GM19372 (cell line): ENCODE measurements around the gene USP4.

ENCODE experiments used
- ATAC-seq: cut with Tn5 transposase; IDR thresholded peaks from one replicate; pipeline ENCODE4 v1.9.1; 2021; ENCODE audit warnings: mild to moderate bottlenecking, low read depth, moderate library complexity; ENCODE audit not compliant: unreplicated experiment

USP4 gene

DNA sequence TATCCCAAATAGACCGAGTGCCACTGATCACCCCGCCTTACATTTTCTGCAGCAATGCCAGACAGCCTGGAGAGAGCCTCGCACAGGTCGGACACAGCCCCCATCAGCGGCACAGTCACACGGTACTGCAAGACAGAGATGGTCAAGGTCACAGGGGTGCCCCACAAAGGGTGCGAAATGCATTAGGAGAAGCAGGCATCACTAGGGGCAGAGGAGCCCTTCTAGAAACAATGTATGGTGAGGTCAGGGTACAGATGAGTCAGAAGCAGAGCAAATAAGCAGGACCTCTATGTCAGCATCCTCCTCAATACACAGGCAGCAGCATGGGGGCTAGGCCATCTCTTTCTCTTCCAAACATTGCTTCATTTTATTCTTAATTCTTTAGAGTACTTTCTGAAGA is 41.3 kb downstream of the USP4 start:
- no peak for ATAC-seq

GRCh38 chr3:49296781-49297411 is 43.0 kb downstream of the USP4 start:
- no peak for ATAC-seq

DNA sequence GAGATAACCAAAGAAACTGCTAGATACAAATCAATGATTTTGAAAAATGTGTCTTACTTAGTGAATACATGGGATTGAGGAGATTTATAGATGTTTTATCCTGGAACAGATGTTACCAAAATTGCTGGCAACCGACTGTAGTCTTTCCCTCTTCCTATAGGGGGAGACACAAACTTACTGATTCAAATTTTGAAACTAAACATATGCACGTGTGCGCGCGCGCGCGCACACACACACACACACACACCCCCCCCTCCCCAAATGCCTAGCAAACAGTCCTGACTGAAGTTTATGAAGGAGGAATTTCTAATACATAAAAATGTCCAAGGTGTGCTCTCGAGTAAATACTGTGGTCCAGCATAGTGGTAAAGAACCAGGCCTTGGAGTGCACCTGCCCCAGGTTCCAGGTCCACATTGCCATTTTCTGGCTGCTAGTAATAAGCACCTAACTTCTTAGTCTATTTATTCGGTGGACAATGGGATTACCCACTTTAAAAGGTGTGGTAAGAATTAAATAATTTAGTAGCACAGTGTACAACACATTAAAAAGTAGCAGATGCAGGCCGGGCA is 44.3 kb downstream of the USP4 start:
- ATAC-seq: no peak

- no peak for ATAC-seq
These were observed 45.5 kb downstream of the USP4 start for GRCh38 chr3:49294343-49294742.

DNA sequence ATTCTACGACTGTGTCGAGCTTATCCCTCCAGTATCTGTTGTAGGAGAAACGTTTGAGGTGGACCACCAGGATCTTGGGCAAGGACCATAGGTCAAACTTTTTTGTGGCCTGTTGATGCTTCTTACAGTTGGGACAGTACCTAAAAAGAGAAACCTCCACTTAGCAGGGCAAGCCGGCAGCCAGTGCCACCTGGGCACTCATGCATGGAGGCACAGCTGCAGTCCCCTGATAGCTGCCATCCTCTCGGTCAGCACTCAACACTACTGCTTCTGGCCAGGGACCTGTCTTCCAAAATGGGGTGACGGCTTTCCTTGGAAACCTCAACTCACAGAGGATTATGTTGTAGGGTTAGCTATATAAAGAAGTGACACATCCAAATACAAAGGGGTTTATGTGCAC is 55.9 kb downstream of the USP4 start:
- ATAC-seq: no peak

- no peak for ATAC-seq
These were observed 60.5 kb downstream of the USP4 start for GRCh38 chr3:49279376-49279775.

DNA sequence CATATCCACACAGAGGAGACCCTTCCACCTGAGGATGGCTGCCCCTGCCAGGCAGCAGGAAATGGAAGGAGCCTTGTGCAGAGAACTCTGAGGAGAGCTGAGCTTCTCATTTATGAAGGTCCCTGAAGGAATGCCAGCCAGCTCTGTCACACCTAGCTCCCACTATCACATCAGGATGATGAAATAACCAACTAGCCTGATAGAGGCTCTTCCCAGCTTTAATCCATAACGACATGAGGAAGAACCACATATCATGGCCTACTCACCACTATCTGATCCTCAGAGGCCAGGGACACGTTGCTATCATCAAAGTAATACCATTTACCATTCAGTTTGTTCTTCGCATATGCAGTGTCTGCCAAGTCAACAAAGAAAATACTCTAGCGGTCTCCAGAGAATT is 61.3 kb downstream of the USP4 start:
- ATAC-seq: no peak

DNA sequence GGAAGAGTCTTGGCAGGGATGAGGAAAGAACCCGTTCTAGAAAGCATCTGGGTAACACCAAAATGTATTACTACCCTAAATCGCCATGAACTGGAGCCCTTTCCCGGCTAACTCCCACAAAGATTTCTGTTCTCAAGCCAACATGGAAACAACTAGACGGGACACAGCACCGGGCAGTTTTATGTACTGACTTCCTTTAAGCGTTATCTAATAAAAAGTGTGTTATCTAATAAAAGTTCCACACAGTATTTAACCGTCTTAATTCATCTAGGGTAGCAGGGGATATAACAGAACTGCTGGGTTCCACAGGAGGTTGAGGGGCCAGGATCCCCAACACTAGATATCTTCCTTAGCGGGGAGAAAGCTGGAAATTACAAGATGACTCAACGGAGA is 62.5 kb downstream of the USP4 start:
- ATAC-seq: no peak

DNA sequence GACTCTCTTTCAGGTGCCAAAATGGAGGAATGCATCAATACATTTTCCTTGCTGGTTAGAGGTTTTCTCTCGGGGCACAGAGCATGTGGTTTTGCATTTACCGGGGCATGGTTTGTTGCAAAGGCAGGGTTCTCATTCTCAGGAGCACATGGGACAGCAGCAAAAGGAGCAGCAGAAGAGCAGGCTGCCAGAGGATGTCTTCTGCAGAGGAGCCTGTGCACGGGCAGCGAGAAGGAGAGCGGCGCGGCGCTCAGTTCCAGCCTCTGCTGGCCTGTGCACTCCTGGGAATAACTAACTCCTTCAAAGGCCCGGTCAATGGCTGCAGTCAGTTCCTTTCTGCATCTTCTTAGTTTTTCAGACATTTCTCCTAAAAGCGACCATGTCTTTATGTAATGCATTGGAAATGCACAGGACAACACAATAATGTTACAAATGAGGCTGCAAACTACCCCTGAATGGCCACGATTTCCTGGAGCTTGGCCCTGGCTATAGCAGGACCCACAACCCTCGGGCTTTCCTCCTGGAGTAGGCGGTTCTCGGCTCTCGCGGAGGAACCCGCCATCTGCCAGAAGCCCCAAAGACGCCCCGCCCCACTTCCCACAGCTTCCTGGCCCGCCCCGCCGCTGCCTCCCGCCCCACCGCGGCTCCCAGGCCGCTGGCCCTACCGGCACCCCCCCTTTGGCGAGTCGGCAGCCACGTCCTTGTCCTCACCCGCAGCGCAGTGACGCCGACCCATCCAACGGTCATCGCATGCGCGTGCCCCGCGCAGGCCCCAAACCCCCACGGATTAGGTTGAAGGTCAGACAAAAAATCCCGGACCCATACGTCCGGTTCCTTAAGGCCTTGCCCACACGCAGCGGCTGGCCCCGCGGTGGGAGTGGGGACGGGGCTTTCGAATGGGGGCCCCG is 63.1 kb downstream of the USP4 start, which contains the start of gene C3orf62:
Gene C3orf62 (minus strand): TSS at position 758 of the 908 bp plus-strand sequence. CDS start 360 bp downstream, at position 398.
- ATAC-seq: peak; percentile 76

- ATAC-seq: no peak
These were observed 65.9 kb downstream of the USP4 start for GRCh38 chr3:49273825-49274532.

GRCh38 chr3:49271047-49271446 is 68.8 kb downstream of the USP4 start:
- no peak for ATAC-seq

GRCh38 chr3:49270156-49270500 is 69.7 kb downstream of the USP4 start:
- no peak for ATAC-seq

GRCh38 chr3:49269443-49270155 is 70.3 kb downstream of the USP4 start:
- ATAC-seq: no peak

- ATAC-seq: no peak
These were observed 73.3 kb downstream of the USP4 start for GRCh38 chr3:49266410-49267095.

- ATAC-seq: no peak
These were observed 74.0 kb downstream of the USP4 start for GRCh38 chr3:49265661-49266386.

DNA sequence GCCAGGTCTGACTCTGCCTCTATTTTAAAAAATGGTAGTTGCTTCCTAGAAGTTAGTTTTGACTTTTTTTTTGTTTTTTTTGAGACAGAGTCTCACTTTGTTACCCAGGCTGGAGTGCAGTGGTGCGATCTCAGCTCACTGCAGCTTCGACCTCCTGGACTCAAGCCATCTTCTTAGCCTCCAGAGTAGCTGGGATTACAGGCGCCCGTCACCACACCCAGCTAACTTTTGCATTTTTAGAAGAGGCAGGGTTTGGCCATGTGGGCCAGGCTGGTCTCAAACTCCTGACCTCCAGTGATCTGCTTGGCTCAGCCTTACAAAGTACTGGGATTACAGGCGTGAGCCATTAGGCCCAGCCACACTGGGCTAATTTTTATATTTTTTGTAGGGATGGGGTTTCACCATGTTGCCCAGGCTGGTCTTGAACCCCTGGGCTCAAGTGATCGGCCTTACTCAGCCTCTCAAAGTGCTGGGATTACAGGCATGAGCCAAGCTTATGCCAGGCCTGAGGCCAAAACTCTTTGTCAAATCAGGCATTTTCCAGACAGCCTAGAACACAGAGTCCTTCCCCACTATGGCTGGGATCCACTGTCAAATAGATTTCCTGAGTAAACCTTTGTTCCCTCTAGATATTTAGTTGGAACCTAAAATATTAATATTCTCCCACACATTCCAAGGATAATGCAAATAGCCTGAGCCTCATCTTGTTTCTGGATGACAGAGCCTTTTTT is 76.5 kb downstream of the USP4 start:
- no peak for ATAC-seq

- no peak for ATAC-seq
These were observed 79.0 kb downstream of the USP4 start for GRCh38 chr3:49260806-49261324.

DNA sequence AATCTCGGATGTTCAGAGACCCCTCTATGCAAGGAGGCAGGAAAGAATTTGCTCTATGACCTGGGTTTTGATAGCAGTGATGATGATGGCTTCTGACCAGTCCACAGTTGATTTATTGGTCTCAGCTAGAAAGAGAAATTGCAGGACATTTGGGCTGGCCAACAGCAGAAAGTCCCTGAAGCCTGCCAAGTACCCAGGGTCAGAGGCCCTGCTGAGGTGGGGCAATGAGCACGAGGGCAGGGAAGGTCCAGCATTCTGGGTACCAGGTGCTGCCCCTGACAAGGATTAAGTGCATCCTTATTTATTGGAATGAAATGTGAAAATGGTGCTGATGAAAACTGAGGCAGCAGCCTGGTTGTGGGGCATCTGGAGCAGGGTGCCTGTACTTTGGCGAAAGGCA is 82.7 kb downstream of the USP4 start:
- no peak for ATAC-seq
